Adipocyte (in vitro differentiated cells): ENCODE results near the gene RUFY2.

Experiments used
- DNase-seq: peaks from one replicate; pipeline ENCODE4 v3.0.0-alpha.2; 2015; ENCODE audit warnings: low read depth
- H3K27me3 ChIP-seq: replicated peaks from 2 replicates; pipeline ENCODE4 v1.7.0; 2013; ENCODE audit warnings: mild to moderate bottlenecking, low read length, moderate library complexity; ENCODE audit not compliant: control insufficient read depth, insufficient read depth
- H3K36me3 ChIP-seq: 2 replicates; pipeline ENCODE4 v1.7.0; 2013; ENCODE audit warnings: low read length, mild to moderate bottlenecking, moderate library complexity; ENCODE audit not compliant: control insufficient read depth, insufficient read depth, severe bottlenecking
- H3K4me1 ChIP-seq: 2 replicates; pipeline ENCODE4 v1.7.0; 2013; ENCODE audit warnings: mild to moderate bottlenecking, low read length, moderate library complexity; ENCODE audit not compliant: control insufficient read depth, insufficient read depth
- H3K4me3 ChIP-seq: 2 replicates; pipeline ENCODE4 v1.7.0; 2013; ENCODE audit warnings: mild to moderate bottlenecking, low read length, moderate library complexity
- H3K9ac ChIP-seq: 2 replicates; pipeline ENCODE4 v1.7.0; 2013; ENCODE audit warnings: mild to moderate bottlenecking, low read length, moderate library complexity
- H3K9me3 ChIP-seq: 2 replicates; pipeline ENCODE4 v1.7.0; 2013; ENCODE audit warnings: mild to moderate bottlenecking, low read length, moderate library complexity; ENCODE audit not compliant: control insufficient read depth

The RUFY2 gene

GRCh38 chr10:68362590-68362989, 44.5 kb downstream of the RUFY2 start:
- peaks cover 15% of the 10 kb centered on the region for H3K4me1 ChIP-seq
- peaks cover 54% of the 10 kb centered on the region for H3K36me3 ChIP-seq
- H3K27me3 ChIP-seq: no peaks in the 10 kb centered on the region
- H3K9ac ChIP-seq: no peak overlapping the region
- no peak overlapping the region for H3K4me3 ChIP-seq
- DNase-seq: no peak
- H3K9me3 ChIP-seq: no peaks in the 10 kb centered on the region

DNA sequence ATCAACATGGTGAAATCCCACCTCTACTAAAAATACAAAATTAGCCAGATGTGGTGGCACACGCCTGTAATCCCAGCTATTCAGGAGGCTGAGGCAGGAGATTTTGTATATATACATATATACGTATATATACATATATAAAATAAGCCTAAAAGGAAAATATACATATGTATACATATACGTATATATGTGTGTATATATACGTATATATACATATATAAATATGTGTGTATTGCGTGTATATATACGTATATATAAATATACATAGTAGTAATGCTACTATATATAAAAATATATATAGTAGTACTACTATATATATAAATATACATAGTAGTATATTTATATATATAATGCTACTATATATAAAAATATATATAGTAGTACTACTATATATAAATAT, 47.9 kb downstream of the RUFY2 start:
- Histone ChIP-seq H3K9ac (no peak overlapping the region), H3K4me3 (no peak overlapping the region), H3K9me3 (no peaks in the 10 kb centered on the region), H3K4me1 (peaks cover 4% of the 10 kb centered on the region), H3K36me3 (peaks cover 55% of the 10 kb centered on the region), H3K27me3 (no peaks in the 10 kb centered on the region)
- no peak for DNase-seq

GRCh38 chr10:68353537-68353936, 53.5 kb downstream of the RUFY2 start:
- H3K4me1 ChIP-seq: no peaks in the 10 kb centered on the region
- H3K4me3 ChIP-seq: no peak overlapping the region
- H3K9me3 ChIP-seq: no peaks in the 10 kb centered on the region
- H3K9ac ChIP-seq: no peak overlapping the region
- no peaks in the 10 kb centered on the region for H3K27me3 ChIP-seq
- no peak for DNase-seq
- peaks cover 52% of the 10 kb centered on the region for H3K36me3 ChIP-seq

- Histone ChIP-seq H3K9ac (no peak overlapping the region), H3K4me3 (no peak overlapping the region), H3K4me1 (peaks cover 10% of the 10 kb centered on the region), H3K27me3 (no peaks in the 10 kb centered on the region), H3K9me3 (no peaks in the 10 kb centered on the region), H3K36me3 (peaks cover 63% of the 10 kb centered on the region)
- DNase-seq: peak; percentile 71
Observed at GRCh38 chr10:68348265-68348741, 58.8 kb downstream of the RUFY2 start.

DNA sequence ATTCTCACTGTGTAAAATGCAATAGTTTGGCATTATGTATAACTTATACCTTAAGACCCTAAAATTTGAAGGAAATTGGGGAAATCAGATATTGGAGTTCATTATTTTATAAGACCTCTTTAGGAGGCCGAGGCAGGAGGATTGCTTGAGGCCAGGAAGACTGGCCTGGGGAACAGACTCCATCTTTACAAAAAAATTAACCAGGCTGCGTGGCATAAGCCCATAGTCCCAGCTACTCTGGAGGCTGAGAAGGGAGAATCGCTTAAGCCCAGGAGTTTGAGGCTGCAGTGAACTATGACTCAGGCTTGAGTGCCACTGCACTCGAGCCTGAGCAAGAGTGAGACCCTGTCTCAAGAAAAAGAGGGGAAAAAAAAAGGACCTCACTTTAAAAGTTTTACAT, 60.3 kb downstream of the RUFY2 start:
- H3K4me1 ChIP-seq: peaks cover 13% of the 10 kb centered on the region
- H3K9ac ChIP-seq: no peak overlapping the region
- no peaks in the 10 kb centered on the region for H3K27me3 ChIP-seq
- H3K9me3 ChIP-seq: no peaks in the 10 kb centered on the region
- DNase-seq: no peak
- H3K36me3 ChIP-seq: peaks cover 63% of the 10 kb centered on the region
- H3K4me3 ChIP-seq: no peak overlapping the region

GRCh38 chr10:68345621-68346020, 61.5 kb downstream of the RUFY2 start:
- peaks cover 13% of the 10 kb centered on the region for H3K4me1 ChIP-seq
- H3K9ac ChIP-seq: no peak overlapping the region
- no peak overlapping the region for H3K4me3 ChIP-seq
- H3K9me3 ChIP-seq: no peaks in the 10 kb centered on the region
- H3K27me3 ChIP-seq: no peaks in the 10 kb centered on the region
- no peak for DNase-seq
- peaks cover 70% of the 10 kb centered on the region for H3K36me3 ChIP-seq

- H3K36me3 ChIP-seq: peaks cover 91% of the 10 kb centered on the region
- H3K9me3 ChIP-seq: no peaks in the 10 kb centered on the region
- no peaks in the 10 kb centered on the region for H3K27me3 ChIP-seq
- DNase-seq: no peak
- H3K4me3 ChIP-seq: no peak overlapping the region
- peaks cover 14% of the 10 kb centered on the region for H3K4me1 ChIP-seq
- H3K9ac ChIP-seq: no peak overlapping the region
Observed at GRCh38 chr10:68342909-68343516, 64.1 kb downstream of the RUFY2 start.

- DNase-seq: no peak
Observed at GRCh38 chr10:68340358-68341080, 66.6 kb downstream of the RUFY2 start.

GRCh38 chr10:68336754-68337351, 70.2 kb downstream of the RUFY2 start:
- Histone ChIP-seq H3K4me1 (peaks cover 39% of the 10 kb centered on the region), H3K9ac (no peak overlapping the region), H3K9me3 (no peaks in the 10 kb centered on the region), H3K4me3 (peak overlapping the region; percentile 97), H3K27me3 (no peaks in the 10 kb centered on the region), H3K36me3 (peaks cover 44% of the 10 kb centered on the region)
- peak; percentile 22 for DNase-seq

More at GRCh38 chr10:68340358-68341080, 66.6 kb downstream of the RUFY2 start:
- H3K4me1 ChIP-seq: peaks cover 39% of the 10 kb centered on the region
- H3K9me3 ChIP-seq: no peaks in the 10 kb centered on the region
- peaks cover 80% of the 10 kb centered on the region for H3K36me3 ChIP-seq
- H3K4me3 ChIP-seq: no peak overlapping the region
- no peak overlapping the region for H3K9ac ChIP-seq
- H3K27me3 ChIP-seq: no peaks in the 10 kb centered on the region

- H3K9ac ChIP-seq: peak overlapping the region; percentile 100
- no peaks in the 10 kb centered on the region for H3K9me3 ChIP-seq
- H3K27me3 ChIP-seq: no peaks in the 10 kb centered on the region
- H3K4me3 ChIP-seq: peak overlapping the region; percentile 97
- H3K36me3 ChIP-seq: peaks cover 24% of the 10 kb centered on the region
- DNase-seq: peak; percentile 17
- peaks cover 52% of the 10 kb centered on the region for H3K4me1 ChIP-seq
Observed at GRCh38 chr10:68334672-68335467, 72.2 kb downstream of the RUFY2 start.
